ENCODE data around the gene HNRNPLL. TPM values are rescaled to one million over a fixed set of nuclear protein-coding genes. Genes with fewer than 3 reads are reported as not detected.

Gene HNRNPLL
- total RNA-seq, 2 donors from 2014 or later = 54.5 to 88.4 TPM

DNA sequence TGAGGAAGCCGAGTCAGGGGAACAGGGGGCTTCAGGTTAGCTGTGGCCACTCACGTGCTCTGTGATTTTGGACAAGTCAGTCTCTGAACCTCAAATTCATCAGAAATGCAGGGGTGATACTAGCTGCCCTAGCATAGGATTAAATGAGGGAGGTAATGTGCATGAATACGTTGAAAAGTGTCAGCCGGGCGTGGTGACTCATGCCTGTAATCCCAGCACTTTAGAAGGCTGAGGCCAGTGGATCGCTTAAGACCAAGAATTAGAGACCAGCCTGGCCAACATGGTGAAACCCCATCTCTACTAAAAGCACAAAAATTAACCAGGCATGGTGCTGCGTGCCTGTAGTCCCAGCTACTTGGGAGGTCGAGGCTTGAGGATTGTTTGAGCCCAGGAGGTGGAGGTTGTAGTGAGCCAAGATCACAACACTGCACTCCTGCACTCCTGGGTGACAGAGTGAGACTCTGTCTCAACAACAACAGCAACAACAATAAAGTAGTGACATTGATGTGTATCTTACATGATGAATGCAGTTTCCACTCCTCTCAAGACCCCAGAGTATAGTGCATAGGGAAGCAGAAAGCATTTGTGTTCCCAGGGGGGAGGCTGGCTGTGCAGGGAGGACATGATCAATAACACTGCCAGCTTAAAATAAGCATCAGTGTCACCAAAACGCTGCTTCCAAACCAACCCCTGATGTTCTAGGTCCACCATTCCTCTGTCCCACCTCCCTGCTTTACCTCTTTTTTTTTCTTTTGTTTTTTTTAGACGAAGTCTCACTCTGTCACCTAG is 68.8 kb downstream of the HNRNPLL start:
- H3K36me3 Mint-ChIP-seq = no peaks in the 10 kb centered on the region
- H3K27ac Mint-ChIP-seq = no peak overlapping the region
- ATAC-seq = no peak
- no peaks in the 10 kb centered on the region for H3K9me3 Mint-ChIP-seq
- DNase-seq (ENCODE audit: low spot score) = no peak
- peaks cover 3 to 5% of the 10 kb centered on the region in 2 donors for H3K4me1 Mint-ChIP-seq (ENCODE audit: low read depth in 2 of 2)
- H3K4me3 Mint-ChIP-seq = no peak overlapping the region
- peaks cover 21 to 23% of the 10 kb centered on the region in 2 donors for H3K27me3 Mint-ChIP-seq

GRCh38 chr2:38533180-38533579 is 69.5 kb downstream of the HNRNPLL start:
- Mint-ChIP-seq H3K4me1 (ENCODE audit: low read depth in 2 of 2) (peaks cover 3 to 5% of the 10 kb centered on the region in 2 donors), H3K27ac (no peak overlapping the region), H3K4me3 (no peak overlapping the region), H3K36me3 (no peaks in the 10 kb centered on the region), H3K9me3 (no peaks in the 10 kb centered on the region), H3K27me3 (peaks cover 26 to 29% of the 10 kb centered on the region in 2 donors)
- DNase-seq (ENCODE audit: low spot score) (no peak), ATAC-seq (no peak)

DNA sequence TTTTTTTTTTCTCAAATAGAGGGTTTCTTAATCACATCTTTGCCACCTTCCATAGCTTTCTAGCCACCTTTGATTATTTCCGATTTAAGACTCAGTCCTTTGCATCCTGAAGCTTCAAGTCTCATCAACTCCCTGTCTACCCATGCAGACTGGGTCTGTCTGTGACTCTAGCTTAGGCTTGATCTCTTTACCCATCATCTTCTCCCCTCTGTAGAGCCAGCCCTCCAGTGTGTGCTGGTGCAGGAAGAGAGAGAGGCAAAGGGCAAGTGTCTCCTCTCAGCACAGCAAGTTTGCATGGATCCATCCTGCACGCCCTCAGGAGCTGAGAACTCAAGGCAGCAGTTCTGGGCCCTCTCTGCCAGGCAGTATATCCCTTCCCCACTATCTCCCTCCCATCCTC is 70.4 kb downstream of the HNRNPLL start:
- no peak for ATAC-seq
- no peak for DNase-seq (ENCODE audit: low spot score)
- peaks cover 3 to 5% of the 10 kb centered on the region in 2 donors for H3K4me1 Mint-ChIP-seq (ENCODE audit: low read depth in 2 of 2)
- no peaks in the 10 kb centered on the region for H3K9me3 Mint-ChIP-seq
- no peak overlapping the region for H3K27ac Mint-ChIP-seq
- H3K27me3 Mint-ChIP-seq = peaks cover 27 to 32% of the 10 kb centered on the region in 2 donors
- H3K4me3 Mint-ChIP-seq = no peak overlapping the region
- H3K36me3 Mint-ChIP-seq = no peaks in the 10 kb centered on the region

DNA sequence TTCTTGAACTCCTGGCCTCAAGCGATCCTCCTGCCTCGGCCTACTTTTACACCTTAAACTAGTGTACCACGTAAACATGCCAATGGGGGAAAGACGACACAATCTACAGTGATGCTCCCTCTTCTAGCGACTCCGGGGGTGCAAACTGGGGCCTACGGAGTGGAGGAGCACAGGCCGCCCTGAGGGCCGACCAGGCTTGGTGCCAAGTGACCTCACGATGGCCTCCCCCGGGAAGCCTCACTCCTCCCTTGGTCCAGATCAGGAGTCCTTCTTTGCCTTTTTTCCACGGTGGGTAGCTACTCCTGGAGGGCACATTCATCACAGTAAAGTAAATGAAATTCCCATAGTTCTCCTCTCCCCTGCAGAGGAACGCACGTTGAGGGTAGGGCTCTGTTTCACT is 73.5 kb downstream of the HNRNPLL start:
- Mint-ChIP-seq H3K9me3 (no peaks in the 10 kb centered on the region), H3K27ac (no peak overlapping the region), H3K4me1 (ENCODE audit: low read depth in 2 of 2) (no peaks in the 10 kb centered on the region), H3K4me3 (no peak overlapping the region), H3K27me3 (peaks cover 31 to 45% of the 10 kb centered on the region in 2 donors), H3K36me3 (no peaks in the 10 kb centered on the region)
- no peak for DNase-seq (ENCODE audit: low spot score)
- ATAC-seq = no peak

- no peaks in the 10 kb centered on the region for H3K9me3 Mint-ChIP-seq
- DNase-seq (ENCODE audit: low spot score) (no peak), ATAC-seq (no peak)
- no peak overlapping the region for H3K27ac Mint-ChIP-seq
- peak overlapping the region; percentile 25 for H3K4me3 Mint-ChIP-seq
- H3K4me1 Mint-ChIP-seq (ENCODE audit: low read depth in 2 of 2) = no peaks in the 10 kb centered on the region
- no peaks in the 10 kb centered on the region for H3K36me3 Mint-ChIP-seq
- H3K27me3 Mint-ChIP-seq = peaks cover 31 to 45% of the 10 kb centered on the region in 2 donors
Measured at GRCh38 chr2:38528534-38528933, 74.2 kb downstream of the HNRNPLL start.

DNA sequence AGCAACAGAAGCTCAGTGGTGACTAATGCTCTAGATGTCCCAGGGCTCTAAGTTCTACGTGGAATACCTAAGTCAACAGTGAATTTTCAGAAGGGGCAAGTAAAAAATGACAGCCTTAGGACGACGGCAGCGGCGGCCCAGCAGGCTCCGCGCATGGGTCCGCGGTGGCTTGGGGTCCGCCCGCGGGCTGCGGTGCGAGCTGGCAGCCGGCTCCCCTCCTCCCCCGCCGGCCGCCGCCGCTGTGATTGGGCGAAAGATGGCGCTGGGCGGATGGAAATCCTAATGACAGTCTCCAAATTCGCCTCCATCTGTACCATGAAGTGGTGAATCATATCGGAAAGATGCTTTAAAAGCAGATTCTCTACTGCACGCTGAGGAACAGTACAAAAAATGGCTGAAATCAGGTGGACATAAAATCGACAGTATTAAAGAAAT is 74.7 kb downstream of the HNRNPLL start:
- DNase-seq (ENCODE audit: low spot score) (no peak), ATAC-seq (peak; percentile 37 to 70)
- Mint-ChIP-seq H3K27ac (no peak overlapping the region), H3K36me3 (no peaks in the 10 kb centered on the region), H3K27me3 (peaks cover 30 to 45% of the 10 kb centered on the region in 2 donors), H3K4me3 (no peak overlapping the region), H3K4me1 (ENCODE audit: low read depth in 2 of 2) (no peaks in the 10 kb centered on the region), H3K9me3 (no peaks in the 10 kb centered on the region)

DNA sequence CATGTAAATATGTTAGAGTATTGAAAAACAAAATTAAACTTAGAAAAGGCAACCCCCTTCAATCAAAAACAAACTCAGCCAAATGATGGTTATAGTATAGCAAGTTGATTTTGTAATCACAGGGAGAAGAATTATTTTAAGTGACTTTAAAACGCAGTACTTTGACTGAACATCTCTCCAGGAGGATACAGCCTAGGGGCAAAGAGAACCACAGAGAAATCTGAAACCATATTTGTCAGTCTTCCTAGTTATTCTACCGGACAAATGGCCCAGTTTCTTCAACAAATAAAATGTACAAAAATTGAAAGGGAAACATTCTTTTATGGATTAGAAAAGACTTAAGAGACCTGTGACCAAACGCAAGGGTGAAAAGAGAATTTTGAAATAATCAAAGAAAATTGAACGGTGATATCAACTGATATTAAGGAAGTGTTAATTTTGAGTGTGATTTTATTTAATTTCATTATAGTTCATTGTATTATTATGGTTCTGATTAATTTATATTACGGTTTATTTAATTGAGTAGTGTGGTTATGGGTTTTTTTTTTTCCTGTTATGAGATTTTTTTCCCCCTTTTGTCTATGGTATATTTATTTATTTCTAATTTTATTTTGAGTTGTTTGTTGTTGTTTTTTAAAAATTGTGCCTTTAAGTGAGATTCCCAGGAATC is 75.3 kb downstream of the HNRNPLL start:
- DNase-seq (ENCODE audit: low spot score) (no peak), ATAC-seq (no peak)
- Mint-ChIP-seq H3K9me3 (no peaks in the 10 kb centered on the region), H3K4me3 (no peak overlapping the region), H3K4me1 (ENCODE audit: low read depth in 2 of 2) (no peaks in the 10 kb centered on the region), H3K27ac (no peak overlapping the region), H3K36me3 (no peaks in the 10 kb centered on the region), H3K27me3 (peaks cover 24 to 45% of the 10 kb centered on the region in 2 donors)

GRCh38 chr2:38526195-38526594 is 76.5 kb downstream of the HNRNPLL start:
- H3K27ac Mint-ChIP-seq = no peak overlapping the region
- no peak overlapping the region for H3K4me3 Mint-ChIP-seq
- no peaks in the 10 kb centered on the region for H3K9me3 Mint-ChIP-seq
- no peak for DNase-seq (ENCODE audit: low spot score)
- no peak for ATAC-seq
- H3K4me1 Mint-ChIP-seq (ENCODE audit: low read depth in 2 of 2) = no peaks in the 10 kb centered on the region
- H3K36me3 Mint-ChIP-seq = no peaks in the 10 kb centered on the region
- H3K27me3 Mint-ChIP-seq = peaks cover 22 to 45% of the 10 kb centered on the region in 2 donors

DNA sequence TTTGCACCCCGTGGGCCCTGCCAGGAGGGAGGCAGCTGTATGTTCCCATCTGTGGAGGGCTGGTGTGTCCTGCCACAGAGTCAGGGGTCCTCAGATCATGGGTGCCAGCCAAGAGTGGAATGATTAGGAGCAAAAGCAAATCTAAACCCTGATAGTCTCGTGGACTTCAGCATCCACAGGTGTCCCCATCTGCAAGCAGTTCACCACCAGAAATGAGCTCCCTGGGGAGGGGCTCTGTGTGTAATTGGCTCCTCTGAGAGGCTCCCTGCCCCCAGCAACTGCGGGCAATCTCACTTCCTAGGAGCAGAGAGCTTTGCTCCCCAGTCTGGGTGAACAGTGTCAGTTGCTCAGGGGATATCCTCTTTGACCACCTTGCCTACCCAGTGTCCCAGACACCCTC is 78.1 kb downstream of the HNRNPLL start:
- H3K9me3 Mint-ChIP-seq = no peaks in the 10 kb centered on the region
- H3K27ac Mint-ChIP-seq = no peak overlapping the region
- peaks cover 17 to 36% of the 10 kb centered on the region in 2 donors for H3K27me3 Mint-ChIP-seq
- no peaks in the 10 kb centered on the region for H3K36me3 Mint-ChIP-seq
- no peak overlapping the region for H3K4me3 Mint-ChIP-seq
- no peaks in the 10 kb centered on the region for H3K4me1 Mint-ChIP-seq (ENCODE audit: low read depth in 2 of 2)
- ATAC-seq = no peak
- no peak for DNase-seq (ENCODE audit: low spot score)

GRCh38 chr2:38523728-38524437 is 78.8 kb downstream of the HNRNPLL start:
- H3K9me3 Mint-ChIP-seq = no peaks in the 10 kb centered on the region
- no peak for DNase-seq (ENCODE audit: low spot score)
- no peak for ATAC-seq
- H3K36me3 Mint-ChIP-seq = no peaks in the 10 kb centered on the region
- H3K4me1 Mint-ChIP-seq (ENCODE audit: low read depth in 2 of 2) = no peaks in the 10 kb centered on the region
- H3K4me3 Mint-ChIP-seq = no peak overlapping the region
- no peak overlapping the region for H3K27ac Mint-ChIP-seq
- H3K27me3 Mint-ChIP-seq = peaks cover 13 to 35% of the 10 kb centered on the region in 2 donors

GRCh38 chr2:38522754-38523349 is 79.9 kb downstream of the HNRNPLL start:
- Mint-ChIP-seq H3K4me3 (no peak overlapping the region), H3K27ac (no peak overlapping the region), H3K4me1 (ENCODE audit: low read depth in 2 of 2) (no peaks in the 10 kb centered on the region), H3K36me3 (no peaks in the 10 kb centered on the region), H3K9me3 (no peaks in the 10 kb centered on the region), H3K27me3 (peaks cover 8 to 25% of the 10 kb centered on the region in 2 donors)
- DNase-seq (ENCODE audit: low spot score) = no peak
- ATAC-seq = no peak

GRCh38 chr2:38521835-38522234 is 80.9 kb downstream of the HNRNPLL start:
- Mint-ChIP-seq H3K4me1 (ENCODE audit: low read depth in 2 of 2) (no peaks in the 10 kb centered on the region), H3K4me3 (no peak overlapping the region), H3K9me3 (no peaks in the 10 kb centered on the region), H3K27ac (no peak overlapping the region), H3K36me3 (no peaks in the 10 kb centered on the region), H3K27me3 (peaks cover 8 to 15% of the 10 kb centered on the region in 2 donors)
- no peak for ATAC-seq
- no peak for DNase-seq (ENCODE audit: low spot score)

DNA sequence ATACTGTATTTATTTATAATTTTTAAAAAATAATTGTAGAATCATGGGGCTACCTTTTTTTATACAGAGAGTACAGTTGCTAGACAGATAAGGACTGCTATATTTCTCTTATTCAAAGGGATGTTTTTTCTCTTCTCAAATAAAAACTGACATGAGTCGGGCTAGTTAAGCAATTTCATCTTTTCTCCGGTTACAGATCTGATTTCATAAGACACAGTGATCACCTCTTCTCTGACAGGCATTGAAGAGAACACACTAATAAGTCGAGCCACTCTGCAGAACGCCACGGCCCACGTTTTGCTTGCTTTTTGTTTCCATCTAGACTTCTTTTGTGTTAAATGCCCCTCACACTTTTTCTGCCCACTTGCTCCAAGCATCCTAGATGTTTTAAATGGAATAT is 85.4 kb downstream of the HNRNPLL start:
- H3K4me1 Mint-ChIP-seq (ENCODE audit: low read depth in 2 of 2) = no peaks in the 10 kb centered on the region
- H3K27ac Mint-ChIP-seq = no peak overlapping the region
- DNase-seq (ENCODE audit: low spot score) = no peak
- H3K4me3 Mint-ChIP-seq = no peak overlapping the region
- H3K9me3 Mint-ChIP-seq = no peaks in the 10 kb centered on the region
- H3K27me3 Mint-ChIP-seq = peaks cover 0 to 8% of the 10 kb centered on the region in 2 donors
- H3K36me3 Mint-ChIP-seq = no peaks in the 10 kb centered on the region
- no peak for ATAC-seq
